H1 (cell line): Measurements from ENCODE around the gene RPUSD1. TPM values are rescaled to one million over a fixed set of nuclear protein-coding genes. Genes with fewer than 3 reads are reported as not detected.

Experiments
- CHD7 ChIP-seq: fragments of 300-600 bp; sonication (generic); IDR thresholded peaks from 2 replicates; pipeline ENCODE4 v1.7.1; 2012; ENCODE audit warnings: low read length, moderate library complexity, mild to moderate bottlenecking, inconsistent platforms; ENCODE audit not compliant: insufficient replicate concordance
- JUN ChIP-seq: IDR thresholded peaks from 2 replicates; pipeline ENCODE4 v1.6.1; 2011; ENCODE audit warnings: low read depth, mild to moderate bottlenecking, improper control_type of control experiment, low read length
- polyA plus RNA-seq, 7 experiments: library from polyadenylated mRNA; depleted of rRNA in 3 of 7; stranded (reverse) in 5 of 7; unstranded in 2 of 7; fragments of >200 nt in 5 of 7; fragments of 200-250 nt in 2 of 7; gene quantifications; 1 replicate in 5 of 7; 2 replicates in 1 of 7; 4 replicates in 1 of 7; pipeline versions ENCODE4 v1.2.1 to v1.2.3, GENCODE V29; 2011 to 2013; ENCODE audit warnings: missing spikeins in 2 of 7, mixed read lengths in 2 of 7
- total RNA-seq: library from RNA; stranded (reverse); fragmentation: NEBNext Ultra II Directional; extraction: Animal tissue kit (Norgen Biotek cat#: 25700); gene quantifications from 2 replicates; pipeline ENCODE4 v1.2.1, GENCODE V29; 2021

RPUSD1 gene
- total and polyA plus RNA-seq, 2 of the 8 experiments (the other 6 are each of a cell fraction or from before 2014, with no cell fraction given) = 32.2 to 61.8 TPM

- TF ChIP-seq CHD7 (no peak), JUN (no peak)
These were observed 11.1 kb upstream of the RPUSD1 start (continued) for GRCh38 chr16:799111-799947.
